HG03045 (cell line): ENCODE results near the gene OLFM1.

ENCODE experiments used
- ATAC-seq: cut with Tn5 transposase; IDR thresholded peaks from one replicate; pipeline ENCODE4 v1.9.1; 2021; ENCODE audit warnings: mild to moderate bottlenecking, moderate library complexity; ENCODE audit not compliant: unreplicated experiment

The OLFM1 gene

GRCh38 chr9:135088348-135088978 lies 995 bp downstream of the OLFM1 start:
- no peak for ATAC-seq

DNA sequence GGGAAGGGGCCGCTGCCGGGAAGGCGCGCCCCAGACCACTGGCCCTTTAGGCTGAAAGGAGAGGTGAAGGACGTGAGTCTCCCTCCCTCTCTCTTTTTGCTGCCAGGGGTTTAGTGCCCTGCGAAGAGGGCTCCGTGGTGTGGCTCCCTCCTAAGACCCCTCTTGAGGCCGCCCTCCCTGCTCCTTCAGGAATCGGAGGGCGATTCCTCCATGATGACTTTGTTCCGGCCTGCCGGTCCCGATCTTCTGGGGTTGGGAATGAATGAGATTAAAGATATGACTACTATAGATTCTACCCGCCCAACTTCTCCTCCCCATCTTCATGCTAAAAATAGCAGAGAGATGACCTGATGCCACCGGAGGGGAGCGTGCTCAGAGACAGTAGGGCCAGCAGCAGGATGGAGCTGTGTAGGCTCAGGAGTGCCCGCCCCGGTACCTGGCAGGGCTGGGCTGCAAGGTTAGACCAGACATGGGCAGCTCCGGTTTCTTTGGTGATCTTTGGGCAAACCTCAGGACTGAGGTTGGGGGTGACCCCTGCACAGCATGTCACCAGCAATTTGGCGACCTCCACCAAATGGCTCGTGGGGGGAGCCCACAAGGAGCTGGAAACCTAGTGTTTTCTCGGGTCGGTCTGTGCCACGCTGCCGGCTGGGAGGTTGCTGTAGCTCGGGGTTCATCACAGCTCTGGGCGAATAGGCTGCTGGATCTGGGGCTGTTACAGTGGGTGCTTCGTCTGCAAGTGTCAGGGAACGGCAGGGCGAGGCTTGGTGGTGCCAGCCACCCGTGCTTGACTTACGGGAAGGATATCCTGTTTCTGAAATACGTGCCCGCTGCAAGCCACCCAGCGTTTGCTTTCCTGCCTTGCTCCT lies 1.7 kb downstream of the OLFM1 start:
- no peak for ATAC-seq

- no peak for ATAC-seq
Measured at GRCh38 chr9:135090081-135090480, 2.6 kb downstream of the OLFM1 start.

DNA sequence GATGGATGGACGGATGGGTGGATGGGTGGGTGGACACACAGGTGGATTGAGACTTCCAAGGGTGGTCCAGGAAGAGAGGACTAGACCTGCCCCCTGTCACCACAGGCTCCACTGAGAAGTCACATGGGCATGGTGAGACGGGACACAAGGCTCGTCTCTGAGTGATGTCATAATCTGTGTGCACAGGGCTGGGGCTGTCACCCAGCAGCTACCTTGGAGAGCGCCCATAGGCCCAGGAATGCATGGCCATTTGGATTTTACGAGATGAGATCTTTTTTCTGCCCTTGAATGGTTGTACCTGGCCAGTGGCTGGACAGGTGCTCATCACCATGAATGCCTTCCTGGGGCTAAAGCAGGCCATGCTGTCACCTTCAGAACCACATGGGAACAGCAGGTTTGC lies 3.1 kb downstream of the OLFM1 start:
- no peak for ATAC-seq

DNA sequence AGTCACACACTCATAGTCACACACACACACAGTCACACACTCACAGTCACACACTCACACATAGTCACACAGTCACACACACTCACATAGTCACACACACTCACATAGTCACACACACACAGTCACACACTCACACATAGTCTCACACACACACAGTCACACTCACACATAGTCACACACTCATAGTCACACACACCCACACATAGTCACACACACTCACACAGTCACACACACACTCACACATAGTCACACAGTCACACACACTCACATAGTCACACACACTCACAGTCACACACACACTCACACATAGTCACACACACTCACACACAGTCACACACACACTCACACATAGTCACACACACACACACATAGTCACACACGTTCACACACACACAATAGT lies 4.1 kb downstream of the OLFM1 start:
- no peak for ATAC-seq

- no peak for ATAC-seq
Measured at GRCh38 chr9:135093111-135093510, 5.6 kb downstream of the OLFM1 start.

DNA sequence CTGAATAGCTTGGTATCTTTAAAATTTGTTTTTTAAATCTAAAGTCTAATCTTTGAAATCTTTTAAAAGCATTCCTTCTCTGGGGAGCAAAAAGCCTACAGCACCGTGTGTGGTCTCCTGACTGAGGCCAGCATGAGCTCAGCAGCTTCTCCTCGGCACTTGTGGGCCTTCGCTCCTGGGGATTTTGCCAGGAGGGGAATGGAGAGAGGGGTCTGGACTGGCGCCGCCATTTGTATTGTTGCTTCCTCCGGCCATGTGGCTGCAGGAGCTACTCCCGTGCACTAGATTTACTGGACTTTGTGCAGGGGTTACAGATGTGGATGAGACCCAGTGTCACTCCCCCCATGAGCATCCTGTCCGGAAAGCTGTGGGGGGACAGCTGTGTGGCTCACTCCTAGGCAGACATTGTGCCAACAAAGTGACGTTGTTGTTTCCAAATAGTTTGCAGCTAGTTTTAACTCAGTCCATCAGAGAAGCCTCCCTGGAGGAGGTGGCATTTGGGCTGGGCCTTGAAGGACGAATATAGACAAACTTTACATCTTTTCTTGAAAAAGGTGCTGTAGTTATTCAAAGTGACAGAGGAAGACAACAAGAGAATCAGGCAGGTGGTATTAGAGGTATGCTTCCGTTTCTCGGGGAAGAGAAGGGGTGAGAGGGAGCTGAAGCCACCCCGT lies 6.6 kb downstream of the OLFM1 start:
- ATAC-seq, result no peak

- ATAC-seq, result no peak
Measured at GRCh38 chr9:135095470-135096407, 8.3 kb downstream of the OLFM1 start.

DNA sequence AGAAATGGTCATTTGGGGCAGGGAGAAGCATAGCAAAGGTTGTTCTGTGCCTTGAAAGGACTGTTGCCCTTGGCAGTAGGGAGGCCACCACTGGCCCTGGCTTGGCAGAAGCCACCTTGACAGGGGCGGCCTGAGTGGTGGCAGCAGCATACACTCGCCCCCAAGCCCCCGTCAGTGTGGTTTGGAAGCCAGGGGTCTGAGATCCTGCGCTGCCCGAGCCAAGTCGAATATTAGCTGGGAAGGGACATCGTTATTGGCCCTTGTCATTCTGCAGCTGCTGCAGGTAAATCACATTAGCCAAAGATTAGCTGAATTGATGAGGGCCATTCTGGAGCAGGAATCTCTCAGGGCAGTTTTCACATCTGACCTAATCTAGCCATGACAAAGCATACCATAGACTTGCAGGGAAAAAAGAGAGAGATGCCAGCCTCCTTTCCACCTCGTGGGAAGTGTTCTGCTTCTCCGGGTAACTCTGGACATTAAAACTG lies 9.0 kb downstream of the OLFM1 start:
- ATAC-seq, result no peak

DNA sequence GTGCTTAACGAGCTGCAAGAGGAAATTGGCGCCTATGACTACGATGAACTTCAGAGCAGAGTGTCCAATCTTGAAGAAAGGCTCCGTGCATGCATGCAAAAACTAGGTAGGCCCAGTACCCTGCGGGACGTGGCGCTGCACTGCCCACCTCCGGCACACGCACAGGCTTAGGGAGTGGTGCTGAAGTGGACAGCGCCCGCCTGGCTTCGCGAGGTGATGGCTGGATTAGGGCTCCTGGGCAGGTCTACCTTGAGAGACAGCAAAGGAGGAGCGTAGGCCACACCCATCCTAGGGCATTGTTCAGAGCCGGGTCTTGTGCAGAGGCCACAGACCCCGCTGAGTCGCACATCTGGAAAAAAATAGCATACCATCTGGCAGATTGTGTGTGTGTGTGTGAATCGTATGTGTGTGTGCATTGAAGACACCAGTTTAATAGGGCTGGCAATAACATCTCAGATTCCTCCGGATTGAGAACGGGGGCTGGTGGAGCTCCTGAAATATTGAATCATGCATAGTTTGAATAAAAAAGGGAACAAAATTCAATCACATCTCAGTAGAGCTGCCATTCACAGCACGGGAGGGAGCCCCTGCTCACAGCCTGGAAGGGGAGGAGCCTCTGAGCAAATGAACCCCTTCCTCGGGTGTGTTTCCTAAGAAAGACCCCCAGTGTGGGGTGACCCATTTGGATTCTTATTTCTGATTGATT lies 11.1 kb downstream of the OLFM1 start:
- no peak for ATAC-seq

GRCh38 chr9:135099574-135099973 lies 12.1 kb downstream of the OLFM1 start:
- no peak for ATAC-seq

DNA sequence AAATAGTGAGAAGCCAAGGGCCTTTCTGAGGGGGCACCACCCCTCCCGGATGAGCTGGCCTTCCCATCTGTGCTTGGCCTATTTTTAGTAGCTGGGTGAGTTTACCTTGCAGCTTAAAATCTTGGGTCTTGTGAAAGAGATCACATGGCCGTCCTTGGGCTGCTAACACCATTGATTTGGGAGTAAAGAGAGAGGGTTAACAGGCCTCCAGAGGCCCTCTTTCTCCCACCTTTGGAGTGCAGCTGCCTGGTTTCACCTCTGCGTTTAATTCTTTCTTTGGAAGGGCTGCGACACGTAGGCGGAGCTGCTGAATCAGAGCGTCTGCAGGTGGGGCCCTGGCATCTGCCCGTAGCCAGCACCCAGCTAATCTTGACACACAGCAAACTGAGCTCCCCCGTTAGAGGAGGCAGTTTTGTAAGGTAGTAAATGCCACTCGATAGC lies 12.8 kb downstream of the OLFM1 start:
- no peak for ATAC-seq

DNA sequence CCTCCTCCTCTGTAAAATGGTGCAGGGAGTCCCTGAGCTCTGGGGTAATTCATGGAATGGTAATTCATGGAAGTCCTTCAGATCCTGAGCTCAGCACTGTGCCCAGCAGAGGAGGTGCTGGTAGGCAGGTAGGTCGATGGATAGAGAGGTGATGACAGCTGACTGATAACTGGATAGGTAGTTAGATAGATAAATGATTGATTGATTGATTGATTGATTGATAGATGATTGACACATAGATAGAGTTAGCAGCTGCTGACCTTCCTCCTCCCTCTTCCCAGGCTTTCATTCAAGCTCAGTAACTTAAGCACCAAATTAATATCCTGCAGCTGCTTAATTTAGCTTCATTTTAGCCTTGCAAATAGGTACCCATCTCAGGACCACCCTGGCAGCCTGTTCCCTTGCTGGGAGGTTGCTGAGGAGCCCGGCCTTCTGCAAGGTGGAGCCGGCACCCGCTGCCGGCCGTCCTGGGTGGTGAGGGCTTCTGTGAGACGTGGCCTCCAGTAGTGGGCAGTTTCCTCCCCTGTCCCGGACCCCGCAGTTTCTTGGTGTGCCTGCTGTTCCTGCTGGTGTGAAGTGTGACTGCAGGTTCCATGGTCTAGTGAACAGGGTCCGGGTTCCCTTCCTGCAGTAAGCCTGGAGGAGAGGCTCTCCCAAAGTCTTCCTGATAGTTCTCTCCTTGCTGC lies 13.4 kb downstream of the OLFM1 start:
- ATAC-seq, result no peak

DNA sequence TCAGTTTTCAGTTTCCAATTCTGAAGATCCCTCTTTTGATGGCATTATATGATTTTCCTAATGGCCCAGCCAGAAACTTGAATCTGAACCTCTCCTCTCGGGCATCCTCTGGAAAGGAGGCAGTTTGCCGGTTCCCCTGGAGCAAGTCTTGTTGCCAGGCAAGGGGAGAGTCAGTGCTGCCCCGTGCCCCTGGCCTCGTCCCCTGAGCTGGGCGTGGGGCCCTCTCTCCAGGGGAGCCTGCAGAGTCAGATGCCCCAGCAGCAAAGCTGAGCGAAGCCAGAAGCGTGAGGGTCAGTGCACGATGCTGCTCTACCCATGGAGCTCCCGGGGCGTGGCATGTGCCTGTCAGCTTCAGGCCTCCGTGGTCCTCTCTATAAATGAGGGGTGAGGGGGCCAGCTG lies 14.0 kb downstream of the OLFM1 start:
- ATAC-seq, result no peak

DNA sequence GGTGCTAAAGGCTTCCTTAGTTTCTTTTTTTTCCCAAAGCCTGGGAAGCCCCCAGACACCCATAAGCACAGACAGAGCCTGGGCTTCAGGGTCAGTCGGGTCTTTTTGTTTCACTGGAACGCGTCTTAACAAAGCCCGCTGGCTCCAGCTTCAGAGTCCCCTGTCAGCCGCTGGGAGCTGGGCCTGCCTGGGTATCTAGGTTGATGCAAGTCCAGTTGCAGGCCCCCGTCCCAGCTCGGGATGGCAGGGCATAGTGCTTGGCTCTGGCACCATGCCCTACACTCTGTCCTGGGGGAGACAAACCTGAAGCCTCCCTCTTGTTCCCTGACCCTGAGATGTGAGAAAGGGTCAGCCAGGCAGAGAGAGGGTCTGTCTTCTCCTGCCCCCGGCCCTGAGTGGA lies 14.5 kb downstream of the OLFM1 start:
- ATAC-seq, result no peak

- ATAC-seq, result no peak
Measured at GRCh38 chr9:135102331-135102730, 14.9 kb downstream of the OLFM1 start.

- no peak for ATAC-seq
Measured at GRCh38 chr9:135103001-135103446, 15.6 kb downstream of the OLFM1 start.

- ATAC-seq, result no peak
Measured at GRCh38 chr9:135103931-135104639, 16.6 kb downstream of the OLFM1 start.

DNA sequence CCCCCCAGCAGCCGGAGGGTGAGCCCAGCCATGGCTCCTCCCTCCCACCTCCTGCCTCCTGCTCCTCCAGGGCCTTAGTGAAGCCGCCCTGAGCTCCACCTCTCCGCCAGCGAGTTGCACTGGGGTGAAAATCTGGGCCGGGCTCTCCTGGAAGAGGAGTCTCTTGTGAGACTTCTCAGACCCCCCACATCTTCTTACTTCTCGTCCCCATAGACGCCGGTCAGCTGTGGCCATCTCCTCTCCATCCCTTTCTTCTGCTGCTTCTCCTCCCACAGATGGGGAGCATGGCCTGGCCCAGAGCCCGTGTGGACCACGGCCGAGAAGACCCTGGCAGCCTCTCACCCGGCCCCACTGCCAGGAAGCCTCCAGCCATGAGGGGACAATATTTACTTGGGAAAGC lies 17.3 kb downstream of the OLFM1 start:
- no peak for ATAC-seq
